Astrocyte (in vitro differentiated cells and primary cell): ENCODE data around the gene GPR158. TPM values are rescaled to one million over a fixed set of nuclear protein-coding genes. Genes with fewer than 3 reads are reported as not detected.

Source experiments
- DNase-seq: peaks from one replicate; pipeline ENCODE4 v3.0.0-alpha.2; 2010; ENCODE audit warnings: low read depth
- FAIRE-seq: peaks from 2 replicates; lab custom pipeline; 2011; peaks lifted over from hg19 to GRCh38; lab: Jason Lieb, UNC
- H2AFZ ChIP-seq: 2 replicates; pipeline ENCODE4 v1.6.0; 2012; ENCODE audit warnings: low read depth, low read length, inconsistent platforms
- H3K27ac ChIP-seq: 2 replicates; pipeline ENCODE4 v1.5.1; 2011; ENCODE audit warnings: low read depth, low read length, inconsistent platforms
- H3K27me3 ChIP-seq: 2 replicates; pipeline ENCODE4 v1.6.0; 2011; ENCODE audit warnings: low read length, inconsistent platforms; ENCODE audit not compliant: insufficient read depth
- H3K36me3 ChIP-seq: 2 replicates; pipeline ENCODE4 v1.5.1; 2011; ENCODE audit warnings: low read length, inconsistent platforms; ENCODE audit not compliant: insufficient read depth
- H3K4me1 ChIP-seq: 2 replicates; pipeline ENCODE4 v1.5.1; 2011; ENCODE audit warnings: low read length, inconsistent platforms; ENCODE audit not compliant: insufficient read depth
- H3K4me2 ChIP-seq: 2 replicates; pipeline ENCODE4 v1.6.0; 2012; ENCODE audit warnings: low read length, inconsistent platforms
- H3K4me3 ChIP-seq: 2 replicates; pipeline ENCODE4 v1.5.1; 2011; ENCODE audit warnings: low read depth, mild to moderate bottlenecking, low read length, inconsistent platforms; ENCODE audit not compliant: insufficient read depth
- H3K79me2 ChIP-seq: 2 replicates; pipeline ENCODE4 v1.6.0; 2012; ENCODE audit warnings: mild to moderate bottlenecking, low read length, inconsistent platforms; ENCODE audit not compliant: insufficient read depth
- H3K9ac ChIP-seq: 2 replicates; pipeline ENCODE4 v1.6.0; 2012; ENCODE audit warnings: mild to moderate bottlenecking, low read length, inconsistent platforms
- H3K9me3 ChIP-seq: 2 replicates; pipeline ENCODE4 v1.5.1; 2012; ENCODE audit warnings: low read depth, mild to moderate bottlenecking, low read length, inconsistent platforms; ENCODE audit not compliant: insufficient read depth
- H4K20me1 ChIP-seq: 2 replicates; pipeline ENCODE4 v1.6.0; 2012; ENCODE audit warnings: low read length, inconsistent platforms; ENCODE audit not compliant: insufficient read depth
- H3K27ac Mint-ChIP-seq: one replicate; pipeline ENCODE4 v1.8.0; 2021; ENCODE audit warnings: mild to moderate bottlenecking, mixed read lengths; ENCODE audit not compliant: unreplicated experiment
- H3K27me3 Mint-ChIP-seq: one replicate; pipeline ENCODE4 v1.8.0; 2021; ENCODE audit warnings: low read depth, mixed read lengths; ENCODE audit not compliant: unreplicated experiment
- H3K36me3 Mint-ChIP-seq: one replicate; pipeline ENCODE4 v1.8.0; 2021; ENCODE audit warnings: low read depth, mixed read lengths; ENCODE audit not compliant: unreplicated experiment
- H3K4me1 Mint-ChIP-seq: one replicate; pipeline ENCODE4 v1.8.0; 2021; ENCODE audit warnings: low read depth, mixed read lengths; ENCODE audit not compliant: unreplicated experiment
- H3K4me3 Mint-ChIP-seq: one replicate; pipeline ENCODE4 v1.8.0; 2021; ENCODE audit warnings: mild to moderate bottlenecking, moderate library complexity, mixed read lengths; ENCODE audit not compliant: unreplicated experiment
- H3K9me3 Mint-ChIP-seq: one replicate; pipeline ENCODE4 v1.8.0; 2021; ENCODE audit warnings: mild to moderate bottlenecking, mixed read lengths; ENCODE audit not compliant: unreplicated experiment
- EZH2 ChIP-seq: IDR thresholded peaks from 2 replicates; pipeline ENCODE4 v1.6.1; 2012; ENCODE audit warnings: mild to moderate bottlenecking, low read length, inconsistent platforms; ENCODE audit not compliant: insufficient read depth
- total RNA-seq: library from RNA; stranded (reverse); gene quantifications from 2 replicates; pipeline ENCODE4 v1.2.1, GENCODE V29; 2021
- TF ChIP-seq, protein P1 (sequence below): IDR thresholded peaks from 2 replicates; pipeline ENCODE4 v1.5.1; 2011; ENCODE audit warnings: low read depth, mild to moderate bottlenecking, inconsistent platforms, low read length, moderate library complexity; ENCODE audit not compliant: insufficient read depth

GPR158 gene
- total RNA-seq, 1 donor from 2014 or later: 0.27 TPM

DNA sequence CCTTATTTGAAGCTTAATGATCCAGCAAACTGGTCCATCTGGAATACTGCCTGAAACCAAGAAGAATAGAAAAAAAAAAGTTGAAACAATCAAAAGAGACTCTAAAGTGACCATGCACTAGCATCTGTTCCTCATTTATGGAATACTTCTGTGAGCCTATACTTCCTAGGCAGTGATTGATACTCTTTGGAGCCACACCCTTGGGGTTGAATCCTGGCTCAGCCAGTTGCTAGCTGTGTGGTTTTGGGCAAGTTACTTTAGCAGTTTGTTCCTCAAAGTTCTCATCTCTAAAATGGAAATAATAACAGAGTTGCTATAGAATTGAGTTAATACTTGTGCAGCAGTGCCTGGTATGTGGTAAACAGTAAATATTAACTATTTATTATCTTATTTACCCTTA is 208.9 kb downstream of the GPR158 start:
- Histone ChIP-seq H3K9ac (no peak overlapping the region), H3K79me2 (no peaks in the 10 kb centered on the region), H3K9me3 (peaks cover 6% of the 10 kb centered on the region), H3K36me3 (no peaks in the 10 kb centered on the region), H3K4me2 (no peak overlapping the region), H2AFZ (no peak overlapping the region), H4K20me1 (no peaks in the 10 kb centered on the region), H3K4me1 (no peaks in the 10 kb centered on the region), H3K4me3 (no peak overlapping the region), H3K27me3 (no peaks in the 10 kb centered on the region), H3K27ac (no peak overlapping the region)
- no peak overlapping the region for H3K27ac Mint-ChIP-seq
- no peaks in the 10 kb centered on the region for H3K27me3 Mint-ChIP-seq
- no peaks in the 10 kb centered on the region for H3K4me1 Mint-ChIP-seq
- FAIRE-seq (no peak), DNase-seq (no peak)
- peaks cover 7% of the 10 kb centered on the region for H3K9me3 Mint-ChIP-seq
- TF ChIP-seq EZH2: no peak
- TF ChIP-seq, protein P1, sequence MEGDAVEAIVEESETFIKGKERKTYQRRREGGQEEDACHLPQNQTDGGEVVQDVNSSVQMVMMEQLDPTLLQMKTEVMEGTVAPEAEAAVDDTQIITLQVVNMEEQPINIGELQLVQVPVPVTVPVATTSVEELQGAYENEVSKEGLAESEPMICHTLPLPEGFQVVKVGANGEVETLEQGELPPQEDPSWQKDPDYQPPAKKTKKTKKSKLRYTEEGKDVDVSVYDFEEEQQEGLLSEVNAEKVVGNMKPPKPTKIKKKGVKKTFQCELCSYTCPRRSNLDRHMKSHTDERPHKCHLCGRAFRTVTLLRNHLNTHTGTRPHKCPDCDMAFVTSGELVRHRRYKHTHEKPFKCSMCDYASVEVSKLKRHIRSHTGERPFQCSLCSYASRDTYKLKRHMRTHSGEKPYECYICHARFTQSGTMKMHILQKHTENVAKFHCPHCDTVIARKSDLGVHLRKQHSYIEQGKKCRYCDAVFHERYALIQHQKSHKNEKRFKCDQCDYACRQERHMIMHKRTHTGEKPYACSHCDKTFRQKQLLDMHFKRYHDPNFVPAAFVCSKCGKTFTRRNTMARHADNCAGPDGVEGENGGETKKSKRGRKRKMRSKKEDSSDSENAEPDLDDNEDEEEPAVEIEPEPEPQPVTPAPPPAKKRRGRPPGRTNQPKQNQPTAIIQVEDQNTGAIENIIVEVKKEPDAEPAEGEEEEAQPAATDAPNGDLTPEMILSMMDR: no peak
- no peaks in the 10 kb centered on the region for H3K36me3 Mint-ChIP-seq
- H3K4me3 Mint-ChIP-seq: no peak overlapping the region

DNA sequence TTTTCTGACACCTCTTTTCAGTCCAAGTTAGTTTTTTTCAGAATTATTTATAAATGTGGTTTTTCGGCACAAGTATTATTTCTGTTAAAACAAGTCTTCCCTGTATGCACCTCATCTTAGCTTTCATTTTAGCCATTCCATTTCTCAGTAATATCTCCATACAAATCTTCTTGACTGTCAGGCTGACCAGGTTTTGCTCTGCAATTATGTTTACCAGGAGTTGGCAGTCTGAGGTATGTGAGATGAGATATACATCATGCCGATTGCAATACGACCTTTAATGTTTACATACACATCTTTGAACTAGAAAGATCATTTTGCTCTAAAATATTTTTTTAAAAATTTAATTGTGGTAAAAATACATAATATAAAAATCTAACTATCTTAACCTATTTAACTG is 209.8 kb downstream of the GPR158 start:
- H3K9ac ChIP-seq: no peak overlapping the region
- Mint-ChIP-seq H3K4me1 (no peaks in the 10 kb centered on the region), H3K4me3 (no peak overlapping the region), H3K27me3 (no peaks in the 10 kb centered on the region), H3K27ac (no peak overlapping the region), H3K36me3 (no peaks in the 10 kb centered on the region), H3K9me3 (peaks cover 7% of the 10 kb centered on the region)
- no peak overlapping the region for H3K4me3 ChIP-seq
- H3K27me3 ChIP-seq: no peaks in the 10 kb centered on the region
- H3K79me2 ChIP-seq: no peaks in the 10 kb centered on the region
- H3K4me2 ChIP-seq: no peak overlapping the region
- no peak for FAIRE-seq
- H3K9me3 ChIP-seq: peaks cover 10% of the 10 kb centered on the region
- TF ChIP-seq, protein P1: no peak
- TF ChIP-seq EZH2: no peak
- DNase-seq: no peak
- H3K27ac ChIP-seq: no peak overlapping the region
- H4K20me1 ChIP-seq: no peaks in the 10 kb centered on the region
- no peaks in the 10 kb centered on the region for H3K4me1 ChIP-seq
- no peaks in the 10 kb centered on the region for H3K36me3 ChIP-seq
- no peak overlapping the region for H2AFZ ChIP-seq

DNA sequence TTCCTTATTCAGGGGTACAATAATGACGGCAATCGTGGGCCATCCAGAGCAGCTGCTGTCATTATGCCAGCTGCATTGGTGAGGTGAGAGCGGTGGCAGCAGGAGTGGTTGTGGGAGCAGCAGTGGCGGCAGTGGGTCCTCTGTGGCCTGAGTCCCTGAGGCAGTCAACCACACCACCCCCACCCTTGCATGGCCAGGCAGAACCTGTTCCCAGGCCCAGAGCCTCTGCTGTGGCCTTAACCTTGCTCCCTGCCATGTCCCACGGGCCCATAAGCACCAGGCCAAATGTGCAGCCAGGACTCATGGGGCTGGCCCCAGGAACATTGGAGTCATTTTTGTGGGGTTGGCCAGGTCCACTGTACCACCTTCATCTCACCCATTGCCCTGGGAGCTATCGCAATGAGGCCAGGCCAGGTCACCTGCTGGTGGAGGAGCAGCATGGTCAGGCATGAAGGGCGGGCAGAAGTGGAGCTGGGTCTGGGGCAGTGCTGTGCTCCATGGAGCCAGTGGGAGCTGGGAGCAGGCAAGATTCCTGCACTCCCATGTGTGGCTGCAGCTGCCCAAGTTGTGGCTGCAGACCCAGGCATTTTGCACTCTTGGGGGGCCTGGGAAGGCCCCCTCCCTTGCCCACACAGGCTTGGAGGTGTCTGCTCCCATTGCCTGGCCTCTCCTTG is 213.5 kb downstream of the GPR158 start:
- no peak for DNase-seq
- Histone ChIP-seq H3K27ac (no peak overlapping the region), H3K4me2 (no peak overlapping the region), H3K36me3 (no peaks in the 10 kb centered on the region), H3K9ac (no peak overlapping the region), H3K9me3 (peaks cover 10% of the 10 kb centered on the region), H4K20me1 (no peaks in the 10 kb centered on the region), H2AFZ (no peak overlapping the region), H3K27me3 (no peaks in the 10 kb centered on the region), H3K4me3 (no peak overlapping the region), H3K79me2 (no peaks in the 10 kb centered on the region), H3K4me1 (no peaks in the 10 kb centered on the region)
- no peak for TF ChIP-seq EZH2
- TF ChIP-seq, protein P1: no peak
- Mint-ChIP-seq H3K27ac (no peak overlapping the region), H3K9me3 (peaks cover 16% of the 10 kb centered on the region), H3K27me3 (no peaks in the 10 kb centered on the region), H3K4me1 (no peaks in the 10 kb centered on the region), H3K4me3 (no peak overlapping the region), H3K36me3 (no peaks in the 10 kb centered on the region)
- no peak for FAIRE-seq
